Activated gamma-delta T cell treated with Interleukin-2 at 50 U/mL for 16 hours (primary cell): ENCODE measurements around the gene CAVIN2.

ENCODE experiments used
- DNase-seq: peaks from one replicate; pipeline ENCODE4 v3.0.0-alpha.2; 2020

Gene CAVIN2, protein sequence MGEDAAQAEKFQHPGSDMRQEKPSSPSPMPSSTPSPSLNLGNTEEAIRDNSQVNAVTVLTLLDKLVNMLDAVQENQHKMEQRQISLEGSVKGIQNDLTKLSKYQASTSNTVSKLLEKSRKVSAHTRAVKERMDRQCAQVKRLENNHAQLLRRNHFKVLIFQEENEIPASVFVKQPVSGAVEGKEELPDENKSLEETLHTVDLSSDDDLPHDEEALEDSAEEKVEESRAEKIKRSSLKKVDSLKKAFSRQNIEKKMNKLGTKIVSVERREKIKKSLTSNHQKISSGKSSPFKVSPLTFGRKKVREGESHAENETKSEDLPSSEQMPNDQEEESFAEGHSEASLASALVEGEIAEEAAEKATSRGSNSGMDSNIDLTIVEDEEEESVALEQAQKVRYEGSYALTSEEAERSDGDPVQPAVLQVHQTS

DNA sequence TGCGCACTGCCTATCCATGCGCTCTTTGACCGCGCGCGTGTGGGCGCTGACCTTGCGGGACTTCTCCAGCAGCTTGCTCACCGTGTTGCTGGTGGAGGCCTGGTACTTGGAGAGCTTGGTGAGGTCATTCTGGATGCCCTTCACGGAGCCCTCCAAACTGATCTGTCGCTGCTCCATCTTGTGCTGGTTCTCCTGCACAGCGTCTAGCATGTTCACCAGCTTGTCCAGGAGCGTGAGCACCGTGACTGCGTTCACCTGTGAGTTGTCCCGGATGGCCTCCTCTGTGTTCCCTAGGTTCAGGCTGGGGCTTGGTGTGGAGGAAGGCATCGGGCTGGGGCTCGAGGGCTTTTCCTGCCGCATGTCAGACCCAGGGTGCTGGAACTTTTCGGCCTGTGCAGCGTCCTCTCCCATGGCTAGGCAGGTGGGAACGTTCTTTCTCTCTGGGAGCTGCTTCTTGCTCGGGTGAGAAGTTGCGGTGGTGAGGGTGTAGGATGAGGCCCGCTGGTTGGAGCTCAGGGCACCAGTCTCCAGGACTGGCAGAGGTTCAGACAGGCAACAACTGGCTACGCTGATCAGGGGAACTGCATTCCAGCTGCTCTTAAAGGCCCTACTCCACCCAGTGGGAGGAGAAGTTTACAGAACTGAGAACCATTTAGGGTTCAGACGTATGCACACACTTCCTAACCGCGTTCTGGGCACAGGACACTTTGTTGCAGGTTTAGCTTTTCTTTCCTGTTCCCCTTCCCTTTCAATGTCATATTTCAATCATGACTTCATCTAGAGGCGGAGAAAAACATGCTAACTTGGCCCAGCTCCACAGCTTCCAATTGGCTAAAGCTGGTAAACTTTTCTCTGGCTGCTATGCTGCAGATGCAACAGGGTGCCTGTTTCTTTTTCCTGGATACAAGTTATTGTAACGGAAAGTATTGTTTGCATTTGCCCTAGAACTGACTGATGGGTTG, at the start of gene CAVIN2:
Gene CAVIN2, minus strand, starts transcription at position 574 of the 962 bp plus-strand sequence. Its CDS starts 163 bp downstream, at position 411.
- no peak for DNase-seq

DNA sequence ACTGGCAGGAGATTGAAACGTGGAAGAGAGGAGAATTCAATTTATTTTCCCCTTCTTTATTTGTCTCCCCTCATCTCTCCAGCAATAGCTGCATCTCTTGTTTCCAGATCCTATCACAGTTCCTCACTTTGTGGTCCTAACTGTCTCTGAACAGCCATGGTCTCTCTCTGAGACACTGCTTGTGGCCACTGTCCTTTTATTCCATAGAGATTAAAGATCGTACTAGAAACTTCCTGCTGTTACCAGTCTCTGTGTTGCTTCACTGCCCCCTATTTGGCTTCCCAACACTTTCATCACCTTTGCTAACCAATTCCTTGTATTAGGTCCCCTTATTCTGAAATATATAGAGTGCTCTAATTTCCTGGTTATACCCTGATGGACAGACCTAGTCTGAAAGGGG, 48.9 kb upstream of the CAVIN2 start:
- no peak for DNase-seq

DNA sequence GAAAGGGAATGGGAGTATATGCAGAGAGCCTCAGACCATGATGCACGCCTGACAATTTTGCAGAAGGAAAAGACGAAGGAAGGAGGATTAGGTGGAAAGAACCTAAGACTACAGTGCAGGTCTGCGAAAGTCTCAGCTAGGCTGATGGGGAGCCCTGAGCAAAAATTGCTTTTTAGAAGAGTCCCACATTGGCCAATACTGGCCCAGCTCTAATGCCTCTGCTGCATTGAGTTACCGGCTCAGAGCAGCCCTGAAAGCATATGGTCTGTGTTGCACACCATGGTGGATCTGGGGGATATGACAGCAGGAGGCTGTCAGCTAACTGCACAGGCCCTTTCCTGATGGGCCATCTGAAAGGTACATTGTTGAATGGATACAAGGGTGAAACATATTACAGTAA, 48.3 kb upstream of the CAVIN2 start:
- DNase-seq = no peak

DNA sequence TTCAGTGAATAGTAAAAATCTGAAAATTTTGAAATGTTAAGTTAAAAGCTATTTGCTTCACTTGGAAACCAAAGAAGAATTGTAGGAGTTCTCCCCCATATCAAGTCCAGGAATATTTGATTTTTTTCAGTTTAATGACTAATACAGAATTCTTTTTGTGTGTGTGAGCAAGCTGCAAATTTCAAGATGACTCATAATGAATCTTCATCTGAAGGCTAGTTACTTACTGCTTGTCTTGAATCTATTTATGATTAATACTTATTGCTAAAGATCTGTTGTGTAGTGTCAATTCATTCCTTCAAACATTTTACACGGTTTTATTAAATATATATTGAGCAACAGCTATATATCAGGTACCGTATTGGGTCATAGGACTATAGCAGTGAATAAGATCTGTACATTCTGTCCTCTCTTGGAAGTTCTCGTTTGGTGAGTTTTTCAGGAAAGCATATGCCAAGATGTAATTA, 47.8 kb upstream of the CAVIN2 start:
- DNase-seq = no peak

DNA sequence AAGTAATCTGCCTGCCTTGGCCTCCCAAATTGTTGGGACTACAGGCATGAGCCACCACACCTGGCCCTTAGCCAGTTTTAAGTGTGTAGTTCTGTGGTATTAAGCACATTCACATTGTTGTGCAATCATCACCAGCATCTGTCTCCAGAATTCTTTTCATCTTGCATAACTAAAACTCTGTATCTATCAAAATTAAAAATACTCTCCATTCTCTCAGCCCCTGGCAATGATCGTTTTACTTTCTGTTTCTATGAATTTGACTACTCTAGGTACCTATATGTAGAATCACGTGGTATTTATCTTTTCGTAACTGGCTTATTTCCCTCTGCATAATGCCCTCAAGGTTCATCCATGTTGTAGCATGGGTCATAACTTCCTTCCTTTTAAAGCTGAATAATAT, 45.5 kb upstream of the CAVIN2 start:
- no peak for DNase-seq

DNA sequence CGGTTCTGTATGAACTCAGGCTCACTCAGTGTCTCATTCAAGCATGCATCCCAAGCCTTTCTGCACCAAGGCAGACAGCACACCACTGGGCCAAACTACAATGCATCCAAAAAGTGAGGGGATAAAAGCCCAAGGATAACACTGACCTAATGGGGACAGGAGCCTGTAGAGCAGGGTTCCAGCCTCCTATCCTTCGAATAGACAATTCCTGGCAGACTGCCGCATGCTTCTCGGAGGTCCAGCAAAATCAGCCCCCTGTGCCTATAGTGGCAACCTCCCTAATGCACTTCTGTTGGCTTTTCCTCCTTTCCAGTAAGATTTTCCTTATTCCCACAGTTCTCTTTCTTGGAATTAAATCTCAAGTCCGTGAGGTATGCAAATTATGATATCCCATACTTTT, 44.8 kb upstream of the CAVIN2 start:
- no peak for DNase-seq

DNA sequence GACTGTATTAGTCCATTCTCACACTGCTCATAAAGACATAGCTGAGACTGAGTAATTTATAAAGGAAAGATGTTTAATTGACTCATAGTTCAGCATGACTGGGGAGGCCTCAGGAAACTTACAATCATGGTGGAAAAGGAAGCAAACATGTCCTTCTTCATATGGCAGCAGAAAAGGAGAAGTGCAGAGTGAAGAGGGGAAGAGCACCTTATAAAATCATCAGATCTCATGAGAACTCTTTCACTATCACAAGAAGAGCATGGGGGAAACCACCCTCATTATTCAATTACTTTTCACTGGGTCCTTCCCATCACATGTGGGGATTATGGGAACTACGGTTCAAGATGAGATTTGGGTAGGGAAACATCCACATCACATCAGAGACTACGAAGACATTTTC, 43.0 kb upstream of the CAVIN2 start:
- no peak for DNase-seq

DNA sequence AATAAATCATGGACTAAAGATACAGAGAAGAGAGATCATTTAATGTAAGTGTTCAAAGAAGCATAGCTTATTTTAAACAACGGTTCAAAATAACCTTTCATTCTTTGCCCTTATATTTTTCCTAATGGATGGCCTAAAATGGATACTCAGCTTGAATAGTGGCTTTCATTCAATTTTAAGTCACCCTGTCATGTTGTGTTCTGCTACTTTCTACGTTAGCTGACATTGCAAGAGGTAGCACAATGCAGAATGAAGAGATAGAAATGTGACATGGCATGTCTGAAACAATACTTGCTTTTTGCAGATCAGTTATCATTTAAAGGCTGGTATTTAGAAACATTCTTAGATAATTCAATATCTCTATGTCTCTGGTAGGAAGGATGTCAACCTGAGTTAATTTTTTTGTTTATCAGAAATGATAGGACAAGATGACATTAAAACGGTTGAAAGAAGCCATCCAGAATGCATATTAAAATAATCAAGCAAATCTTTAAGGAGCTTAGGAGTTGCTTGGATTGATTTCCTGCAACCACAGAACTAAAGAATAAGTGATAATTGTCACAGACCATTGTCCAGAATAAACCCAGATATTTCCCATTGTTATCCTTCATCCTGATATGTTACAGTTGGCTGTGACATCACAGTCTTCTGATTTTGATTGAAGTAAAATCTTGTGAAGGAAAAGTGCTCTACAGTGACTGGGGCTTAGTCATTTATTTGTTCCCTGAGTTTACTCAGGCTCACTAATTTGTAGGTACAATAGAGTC, 41.7 kb upstream of the CAVIN2 start:
- no peak for DNase-seq

DNA sequence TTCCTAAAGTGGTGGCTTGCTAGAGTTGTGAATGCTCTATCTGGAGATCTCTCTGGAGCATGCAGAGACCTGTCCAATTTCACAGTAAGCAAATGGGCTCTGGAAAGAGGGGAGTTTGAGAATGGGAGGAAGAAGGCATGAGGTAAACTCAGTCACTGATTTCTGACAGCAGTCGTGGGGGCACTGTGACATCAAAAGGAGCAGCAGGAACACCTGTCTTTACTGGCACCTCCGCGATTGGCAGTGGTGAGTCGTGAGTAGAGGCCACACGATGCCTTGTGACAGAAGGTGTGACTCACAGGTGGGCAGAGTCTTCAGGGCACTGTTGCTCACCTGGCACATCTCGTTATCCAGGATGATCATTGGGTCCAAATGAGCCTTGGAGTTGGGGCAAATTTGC, 38.8 kb upstream of the CAVIN2 start:
- DNase-seq = no peak

DNA sequence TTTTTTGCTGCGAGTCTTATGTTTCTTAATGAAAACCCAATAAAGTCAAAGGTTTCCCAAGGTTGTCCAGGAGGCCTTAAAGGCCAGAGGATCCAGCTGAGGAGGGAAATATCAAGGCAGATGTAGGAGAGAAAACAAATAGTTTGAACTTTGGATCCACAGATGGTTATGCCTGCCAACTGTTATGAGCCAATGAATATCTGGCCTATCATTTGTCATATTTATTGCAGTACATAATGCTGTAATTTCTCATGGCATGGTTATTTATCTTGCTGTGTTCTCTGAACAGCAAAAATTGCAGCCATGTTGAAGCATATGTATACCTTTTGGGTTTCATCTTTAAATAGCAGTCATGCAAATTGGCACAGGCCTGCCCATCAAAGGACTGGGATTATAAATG, 38.2 kb upstream of the CAVIN2 start:
- DNase-seq = no peak

DNA sequence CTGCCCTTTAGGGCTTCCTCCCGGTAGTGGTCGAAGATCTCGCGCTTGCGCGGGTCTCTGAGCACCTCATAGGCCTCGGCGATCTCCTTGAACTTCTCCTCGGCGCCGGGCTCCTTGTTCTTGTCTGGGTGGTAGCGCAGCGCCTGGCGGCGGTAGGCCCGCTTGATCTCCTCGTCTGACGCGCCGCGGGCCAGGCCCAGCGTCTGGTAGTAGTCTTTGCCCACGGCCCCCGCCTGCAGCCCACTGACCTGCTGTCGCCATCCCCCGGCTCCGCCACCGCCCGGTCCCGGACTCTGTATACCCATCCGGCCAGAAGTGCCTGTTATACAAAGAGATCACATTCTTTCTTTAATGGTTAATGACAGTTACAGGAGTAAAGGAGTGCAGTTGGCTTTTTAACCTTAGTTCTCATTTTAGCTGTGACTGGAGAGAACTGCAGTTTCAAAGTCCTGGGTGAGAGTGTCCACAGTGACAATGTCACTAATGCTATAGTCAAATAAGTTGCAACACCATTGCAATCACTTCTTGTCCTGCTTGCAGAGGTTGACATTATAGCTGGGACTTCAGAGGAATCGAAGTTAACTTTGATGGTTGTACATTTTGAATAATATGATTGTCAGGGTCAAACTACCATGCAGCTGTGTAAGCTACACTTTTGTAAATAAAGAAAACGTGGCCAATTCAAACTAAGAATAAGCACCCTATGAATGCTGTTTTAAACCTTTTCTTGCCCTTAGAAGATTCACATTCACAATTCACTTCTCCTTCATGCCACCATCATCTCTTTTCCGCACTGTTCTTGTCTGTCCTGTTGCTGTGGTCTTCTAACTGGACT, 35.3 kb upstream of the CAVIN2 start:
- no peak for DNase-seq

DNA sequence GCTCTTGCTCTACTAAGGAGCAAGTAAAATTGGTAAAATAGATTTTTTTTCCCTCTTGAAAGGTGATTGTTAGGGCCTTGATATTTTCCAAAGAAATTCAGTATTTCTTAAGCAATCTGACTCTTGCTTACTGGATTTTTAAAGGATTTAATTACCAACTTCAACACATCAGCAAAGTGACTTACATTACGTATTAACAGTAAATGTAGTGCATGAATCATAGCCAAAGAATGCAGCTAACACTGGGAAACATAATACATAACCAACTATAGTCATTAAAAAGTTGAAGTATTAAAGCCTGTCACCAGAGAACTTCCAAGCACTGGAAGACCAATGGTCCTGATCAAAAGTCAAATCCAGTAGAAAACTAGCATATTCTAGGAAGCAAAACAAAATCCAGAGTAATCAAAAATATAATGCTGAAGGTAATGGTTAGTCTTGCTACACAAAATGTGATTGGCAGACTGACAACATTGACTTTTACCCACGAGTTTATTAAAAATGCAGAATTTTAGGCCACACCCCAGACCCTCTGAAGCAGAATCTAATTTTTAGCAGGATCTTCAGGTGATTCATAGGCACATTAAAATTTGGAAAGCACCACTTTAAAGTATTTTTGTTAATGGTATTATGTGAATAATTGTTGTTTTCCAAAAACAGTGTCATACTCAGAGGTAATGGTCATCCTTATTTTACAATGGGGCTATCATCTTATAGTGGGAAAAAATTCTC, 31.8 kb upstream of the CAVIN2 start:
- no peak for DNase-seq

DNA sequence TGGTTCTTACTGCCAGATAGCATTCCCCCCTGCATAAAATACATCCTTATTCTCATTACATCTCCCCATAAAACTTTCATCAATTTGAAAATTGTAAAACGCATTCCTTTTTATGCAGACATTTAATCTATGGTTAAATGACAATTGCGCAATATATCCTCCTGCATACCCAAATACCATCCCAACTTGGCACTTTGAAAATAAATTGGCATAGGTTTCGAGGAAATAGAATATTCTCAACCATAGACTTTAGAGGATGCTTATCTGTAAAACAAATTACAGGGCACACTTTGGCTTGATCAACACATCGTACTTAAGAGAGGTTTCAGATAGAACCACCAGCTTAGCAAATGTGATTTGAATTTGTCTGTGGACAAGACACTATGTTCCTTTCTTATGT, 31.0 kb upstream of the CAVIN2 start:
- DNase-seq = no peak

DNA sequence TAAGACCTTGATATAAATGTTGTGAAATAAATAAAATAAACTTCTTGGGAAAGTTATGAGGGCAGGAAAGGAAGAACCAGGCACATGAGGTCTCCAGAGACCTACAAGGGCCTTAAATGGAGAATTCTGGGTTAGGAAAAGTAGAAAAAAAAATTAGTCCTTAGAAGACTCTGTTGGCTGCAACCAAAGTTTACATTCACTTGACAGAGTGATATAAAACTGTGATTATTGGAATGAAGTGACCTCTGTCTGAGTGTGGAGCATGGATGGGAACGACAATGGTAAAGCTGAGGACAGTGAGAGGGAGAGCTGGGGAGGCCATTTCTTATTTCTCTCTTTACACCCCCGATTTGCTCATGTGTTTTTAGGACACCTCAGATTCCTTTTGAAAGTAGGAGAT, 29.0 kb upstream of the CAVIN2 start:
- DNase-seq = no peak

DNA sequence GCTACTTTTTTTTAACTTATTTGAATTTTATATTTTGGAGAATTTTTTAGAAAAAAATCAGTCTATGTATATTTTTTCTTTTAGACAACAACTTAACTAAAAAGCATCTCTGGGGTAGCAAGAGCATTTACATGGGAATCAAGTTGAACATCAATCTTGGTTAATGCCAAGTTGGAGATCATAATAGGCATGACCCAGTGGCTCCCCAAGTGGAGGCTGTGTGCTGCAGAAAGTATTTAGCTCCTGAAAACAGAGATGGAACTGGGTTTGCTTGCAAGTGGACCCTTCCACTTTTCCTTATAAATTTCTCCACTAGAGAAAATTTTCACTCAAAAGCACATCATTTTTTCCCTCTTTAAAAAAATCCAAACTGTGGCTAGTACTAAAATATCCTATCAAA, 23.9 kb upstream of the CAVIN2 start:
- no peak for DNase-seq

DNA sequence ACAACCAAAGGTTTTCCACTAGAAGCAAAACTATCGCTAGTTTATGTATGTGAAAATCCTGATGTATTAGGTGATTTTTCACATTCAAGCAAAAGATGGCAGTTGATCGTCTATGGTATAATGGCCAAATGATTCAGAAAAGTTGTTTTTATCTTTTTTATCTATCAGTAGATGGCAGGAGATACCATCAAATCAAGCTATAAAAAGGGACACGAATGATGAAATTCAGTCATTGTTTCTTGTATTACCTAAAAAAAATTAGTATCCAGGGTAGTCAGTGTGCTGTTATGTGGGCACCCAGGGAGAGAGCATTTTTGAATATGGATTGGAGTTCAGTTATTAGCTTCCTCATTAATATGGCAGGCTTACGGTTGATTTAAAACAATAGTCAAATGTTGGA, 22.9 kb upstream of the CAVIN2 start:
- no peak for DNase-seq

DNA sequence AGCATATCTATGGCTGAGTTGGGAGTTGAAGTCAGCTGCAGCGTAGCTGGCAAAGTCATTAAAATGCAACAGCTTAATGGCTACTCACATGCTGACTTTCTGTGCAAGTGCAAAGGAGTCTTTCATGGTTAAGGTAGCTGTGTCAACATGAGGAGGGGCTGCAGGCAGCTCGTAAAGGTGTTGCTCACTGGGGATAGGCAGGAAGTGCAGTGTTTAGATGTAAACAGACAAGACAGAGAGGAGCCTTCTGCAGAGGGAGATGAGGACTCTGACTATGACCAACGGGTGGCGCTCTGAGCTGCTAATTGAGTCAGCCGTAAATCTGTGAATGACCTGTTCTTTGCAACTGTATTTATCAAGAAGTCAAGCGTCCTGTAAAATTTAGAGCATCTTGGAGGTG, 22.3 kb upstream of the CAVIN2 start:
- DNase-seq = no peak

DNA sequence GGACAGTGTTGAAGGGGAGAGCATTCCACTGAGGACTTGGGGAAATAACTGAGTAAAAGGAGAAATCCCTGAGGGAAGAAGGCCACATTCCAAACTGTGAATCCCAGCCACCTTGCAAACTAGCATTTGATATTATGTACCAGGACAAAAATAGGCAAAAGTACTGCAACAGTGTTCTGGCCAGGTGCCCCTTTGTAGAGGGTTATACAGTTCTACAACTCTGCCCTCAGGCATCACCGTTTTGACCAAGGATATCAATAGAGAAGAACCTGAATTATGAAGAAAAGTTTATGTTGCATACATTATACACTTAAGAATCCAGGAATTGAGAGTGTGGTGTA, 20.6 kb upstream of the CAVIN2 start:
- DNase-seq = no peak

DNA sequence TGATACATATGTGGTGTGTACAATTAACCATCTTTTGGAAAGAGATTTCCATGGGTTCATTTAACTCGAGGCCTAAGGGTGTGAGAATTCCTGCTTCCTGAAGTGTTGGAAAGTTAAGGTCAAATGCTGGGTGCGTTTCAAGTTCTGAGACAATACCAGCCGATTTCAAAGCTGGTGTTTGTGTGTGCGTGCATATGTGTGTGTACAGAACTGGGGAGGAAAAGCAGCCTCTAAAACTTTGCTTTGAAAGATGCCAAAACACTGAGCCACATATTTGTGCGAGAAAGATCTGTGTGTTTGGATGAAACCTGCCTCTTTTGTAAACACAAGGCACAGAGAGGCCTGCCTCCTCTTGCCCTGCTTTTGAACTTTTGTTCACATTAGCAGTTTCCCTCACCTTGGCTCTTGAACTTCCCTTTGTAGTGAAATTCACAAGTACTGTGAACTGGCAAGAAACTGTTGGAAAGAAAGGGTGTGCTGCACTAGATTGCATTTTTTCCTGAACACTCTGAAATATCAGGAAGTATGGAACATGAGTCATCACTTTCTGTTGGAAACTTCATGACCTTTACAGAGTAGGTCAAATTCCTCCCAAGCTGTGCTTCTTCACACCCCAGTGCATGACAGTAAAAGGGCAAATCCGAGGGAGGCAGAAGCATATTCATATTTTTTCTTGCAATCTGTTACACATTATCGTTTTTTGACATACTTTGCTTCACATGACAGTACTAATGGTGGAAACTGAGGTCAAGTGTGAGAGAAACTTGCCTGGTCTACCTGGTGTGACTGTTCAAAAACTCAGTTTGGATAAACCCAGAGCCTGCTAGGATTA, 20.0 kb upstream of the CAVIN2 start:
- no peak for DNase-seq

DNA sequence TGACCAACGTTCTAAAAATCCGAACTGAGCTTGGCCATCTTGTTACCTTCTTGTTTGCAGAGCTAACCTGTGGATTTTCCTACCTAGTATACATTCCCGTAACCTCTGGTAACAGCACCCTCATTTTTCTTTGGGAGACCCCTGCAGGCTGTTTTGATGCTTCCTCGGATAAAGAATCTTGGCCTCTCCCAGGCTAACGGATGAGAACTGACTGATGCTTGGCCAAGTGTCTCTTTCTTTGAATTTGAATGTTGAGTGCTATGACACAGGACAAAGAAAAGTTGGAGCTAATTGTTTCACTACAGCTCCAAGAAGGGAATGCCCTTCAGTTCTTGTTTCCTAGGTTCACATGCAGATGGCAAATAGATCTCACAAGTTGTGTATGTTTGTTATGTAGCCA, 19.3 kb upstream of the CAVIN2 start:
- DNase-seq = no peak
